Thyroid gland (tissue), 4 donors: ENCODE measurements around the gene SIRT2.

ENCODE experiments used
- POLR2A ChIP-seq, 2 donors: fragments of 450-650 bp; IDR thresholded peaks; one replicate each; pipeline ENCODE4 v1.6.1; 2017; ENCODE audit warnings: antibody characterized with exemption in 2 of 2, mild to moderate bottlenecking in 2 of 2, moderate library complexity in 1 of 2
- TF ChIP-seq, protein P1 (sequence below), 6 experiments: fragments of 200-600 bp in 3 of 6; fragments of 450-650 bp in 3 of 6; sonication (generic) in 3 of 6; IDR thresholded peaks; one replicate each; pipeline ENCODE4 v1.5.1; 2016 to 2019; ENCODE audit warnings: antibody characterized with exemption in 6 of 6, mild to moderate bottlenecking in 2 of 6, inconsistent platforms in 1 of 6, moderate library complexity in 1 of 6

DNA sequence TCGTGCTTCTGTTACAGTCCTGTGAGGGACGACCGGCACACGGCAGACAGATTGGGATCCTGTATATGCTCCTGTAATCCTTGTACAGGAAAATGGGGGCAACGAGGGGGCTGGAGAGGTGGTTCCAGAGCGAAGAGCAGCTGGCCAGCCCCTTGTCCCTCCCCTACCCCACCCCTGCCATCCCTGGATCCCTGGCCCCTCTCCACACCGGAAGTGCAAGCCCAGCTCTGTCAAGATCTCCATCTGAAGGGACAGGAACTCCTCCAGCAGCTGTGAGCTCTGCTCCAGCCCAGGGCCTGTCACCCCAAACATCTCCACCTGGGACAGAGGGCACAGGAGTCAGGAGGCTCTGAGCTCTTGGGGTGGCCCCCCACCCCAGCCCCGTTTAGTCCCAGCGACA lies 18.1 kb upstream of the SIRT2 start:
- TF ChIP-seq, protein P1, sequence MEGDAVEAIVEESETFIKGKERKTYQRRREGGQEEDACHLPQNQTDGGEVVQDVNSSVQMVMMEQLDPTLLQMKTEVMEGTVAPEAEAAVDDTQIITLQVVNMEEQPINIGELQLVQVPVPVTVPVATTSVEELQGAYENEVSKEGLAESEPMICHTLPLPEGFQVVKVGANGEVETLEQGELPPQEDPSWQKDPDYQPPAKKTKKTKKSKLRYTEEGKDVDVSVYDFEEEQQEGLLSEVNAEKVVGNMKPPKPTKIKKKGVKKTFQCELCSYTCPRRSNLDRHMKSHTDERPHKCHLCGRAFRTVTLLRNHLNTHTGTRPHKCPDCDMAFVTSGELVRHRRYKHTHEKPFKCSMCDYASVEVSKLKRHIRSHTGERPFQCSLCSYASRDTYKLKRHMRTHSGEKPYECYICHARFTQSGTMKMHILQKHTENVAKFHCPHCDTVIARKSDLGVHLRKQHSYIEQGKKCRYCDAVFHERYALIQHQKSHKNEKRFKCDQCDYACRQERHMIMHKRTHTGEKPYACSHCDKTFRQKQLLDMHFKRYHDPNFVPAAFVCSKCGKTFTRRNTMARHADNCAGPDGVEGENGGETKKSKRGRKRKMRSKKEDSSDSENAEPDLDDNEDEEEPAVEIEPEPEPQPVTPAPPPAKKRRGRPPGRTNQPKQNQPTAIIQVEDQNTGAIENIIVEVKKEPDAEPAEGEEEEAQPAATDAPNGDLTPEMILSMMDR (IDR thresholded peaks at IDR 0.05), result no peak
- no peak for TF ChIP-seq POLR2A (IDR thresholded peaks at IDR 0.05)
